Testis (tissue), 3 donors: ENCODE data around the gene LUC7L3. TPM values are rescaled to one million over a fixed set of nuclear protein-coding genes. Genes with fewer than 3 reads are reported as not detected.

Experiments used
- DNase-seq: peaks from one replicate; pipeline ENCODE4 v3.0.0-alpha.2; 2019
- H3K27ac ChIP-seq, 2 donors: fragments of 200-600 bp; sonication (generic); one replicate each; pipeline ENCODE4 v1.5.1; 2019
- H3K27me3 ChIP-seq: fragments of 200-600 bp; sonication (generic); one replicate; pipeline ENCODE4 v1.5.1; 2019
- H3K36me3 ChIP-seq: fragments of 200-600 bp; sonication (generic); one replicate; pipeline ENCODE4 v1.5.1; 2017; ENCODE audit warnings: low read depth; ENCODE audit errors: missing control alignments
- H3K4me1 ChIP-seq: fragments of 200-600 bp; sonication (generic); one replicate; pipeline ENCODE4 v1.5.1; 2019
- H3K4me3 ChIP-seq, 2 donors: fragments of 200-600 bp; sonication (generic); one replicate each; pipeline ENCODE4 v1.5.1; 2017 to 2019
- H3K9me3 ChIP-seq: fragments of 200-600 bp; sonication (generic); one replicate; pipeline ENCODE4 v1.5.1; 2017
- POLR2A ChIP-seq: fragments of 450-650 bp; IDR thresholded peaks from one replicate; pipeline ENCODE4 v1.6.1; 2017; ENCODE audit warnings: antibody characterized with exemption, mild to moderate bottlenecking, moderate library complexity
- WGBS, 2 donors: methylation state at CpG; one replicate each; pipeline ENCODE4 v1.1.5; 2018; 5-methylcytosine and 5-hydroxymethylcytosine counted together
- intact Hi-C: fragments of 100-400 bp; cut with DNase I; formaldehyde crosslinking; loops from one replicate; pipeline ENCODE4 v1.15.1; 2023; ENCODE audit warnings: low total_unique reads
- polyA plus RNA-seq: library from polyadenylated mRNA; stranded (reverse); fragments of 350-450 nt; fragmentation: Illumina TruSeq; extraction: RNeasy Lipid Tissue Mini Kit (QIAGEN cat#74804); gene quantifications from one replicate; pipeline ENCODE4 v1.2.3, GENCODE V29; 2014; ENCODE audit warnings: low read depth, low replicate concordance; ENCODE audit not compliant: insufficient read depth
- total RNA-seq, 2 donors: library from RNA; depleted of rRNA; stranded (reverse); fragments of >200 nt; gene quantifications; one replicate each; pipeline ENCODE4 v1.2.3, GENCODE V29; 2016
- TF ChIP-seq, protein P1 (sequence below), 3 experiments: fragments of 450-650 bp in 2 of 3; fragments of 200-600 bp in 1 of 3; sonication (generic) in 1 of 3; IDR thresholded peaks; one replicate each; pipeline ENCODE4 v1.5.1; 2016 to 2019; ENCODE audit warnings: antibody characterized with exemption in 3 of 3, mild to moderate bottlenecking in 2 of 3, moderate library complexity in 1 of 3

LUC7L3 gene
- total and polyA plus RNA-seq, 3 donors from 2014 or later, result 37.4 to 160 (median 115) TPM

DNA sequence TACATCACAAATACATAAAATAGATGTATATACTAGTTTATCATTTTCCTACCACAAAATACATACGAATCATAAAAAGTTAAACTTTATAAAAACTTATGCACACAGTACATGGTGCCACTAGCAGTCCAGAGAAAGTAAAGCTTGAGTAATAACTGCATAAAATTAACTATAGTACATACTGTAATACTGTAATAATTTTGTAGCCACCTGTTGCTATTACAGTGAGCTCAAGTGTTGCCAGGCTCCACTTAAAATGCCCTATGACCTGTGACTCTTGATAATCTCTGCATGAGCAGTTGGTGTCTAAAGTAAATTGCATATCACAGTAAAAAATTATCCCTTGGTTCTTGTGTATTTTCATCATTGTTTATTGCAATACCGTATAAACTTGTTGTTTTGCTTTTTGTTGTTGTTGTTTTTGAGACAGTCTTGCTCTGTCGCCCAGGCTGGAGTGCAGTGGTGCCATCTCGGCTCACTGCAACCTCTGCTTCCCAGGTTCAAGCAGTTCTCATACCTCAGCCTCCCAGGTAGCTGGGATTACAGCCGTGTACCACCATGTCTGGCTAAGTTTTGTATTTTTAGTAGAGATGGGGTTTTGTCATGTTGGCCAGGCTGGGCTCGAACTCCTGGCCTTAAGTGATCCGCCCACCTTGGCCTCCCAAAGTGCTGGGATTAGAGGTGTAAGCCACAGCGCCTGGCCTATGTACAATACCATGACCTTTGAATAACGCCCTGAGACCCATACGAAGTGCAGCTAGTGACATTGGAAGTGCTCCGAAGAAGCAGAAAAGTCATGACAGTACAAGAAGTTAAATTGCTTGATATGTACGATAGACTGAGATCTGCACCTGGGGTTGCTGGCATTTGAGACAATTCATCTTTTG lies 6.6 kb downstream of the LUC7L3 start:
- peaks cover 33% of the 10 kb centered on the region for H3K4me1 ChIP-seq

DNA sequence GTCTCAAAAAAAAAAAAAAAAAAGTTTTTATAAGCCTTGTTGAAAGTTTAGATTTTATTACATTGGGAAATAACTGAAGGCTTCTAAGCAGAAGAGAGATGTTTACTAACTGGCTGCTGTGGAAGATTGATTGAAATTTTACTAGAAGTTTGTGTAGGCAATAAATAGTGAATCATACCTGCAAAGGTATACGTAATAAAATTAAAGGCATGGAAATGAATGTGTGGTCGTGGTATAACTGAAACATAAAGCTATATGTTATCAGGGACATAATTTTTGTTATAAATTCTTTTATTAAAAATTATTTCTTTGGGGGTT lies 8.7 kb downstream of the LUC7L3 start:
- H3K9me3 ChIP-seq, result no peaks in the 10 kb centered on the region
- no peak for DNase-seq
- no peak for TF ChIP-seq POLR2A
- TF ChIP-seq, protein P1, sequence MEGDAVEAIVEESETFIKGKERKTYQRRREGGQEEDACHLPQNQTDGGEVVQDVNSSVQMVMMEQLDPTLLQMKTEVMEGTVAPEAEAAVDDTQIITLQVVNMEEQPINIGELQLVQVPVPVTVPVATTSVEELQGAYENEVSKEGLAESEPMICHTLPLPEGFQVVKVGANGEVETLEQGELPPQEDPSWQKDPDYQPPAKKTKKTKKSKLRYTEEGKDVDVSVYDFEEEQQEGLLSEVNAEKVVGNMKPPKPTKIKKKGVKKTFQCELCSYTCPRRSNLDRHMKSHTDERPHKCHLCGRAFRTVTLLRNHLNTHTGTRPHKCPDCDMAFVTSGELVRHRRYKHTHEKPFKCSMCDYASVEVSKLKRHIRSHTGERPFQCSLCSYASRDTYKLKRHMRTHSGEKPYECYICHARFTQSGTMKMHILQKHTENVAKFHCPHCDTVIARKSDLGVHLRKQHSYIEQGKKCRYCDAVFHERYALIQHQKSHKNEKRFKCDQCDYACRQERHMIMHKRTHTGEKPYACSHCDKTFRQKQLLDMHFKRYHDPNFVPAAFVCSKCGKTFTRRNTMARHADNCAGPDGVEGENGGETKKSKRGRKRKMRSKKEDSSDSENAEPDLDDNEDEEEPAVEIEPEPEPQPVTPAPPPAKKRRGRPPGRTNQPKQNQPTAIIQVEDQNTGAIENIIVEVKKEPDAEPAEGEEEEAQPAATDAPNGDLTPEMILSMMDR (IDR thresholded peaks at IDR 0.05), result no peak
- intact Hi-C loops, result no loop called here
- peaks cover 16% of the 10 kb centered on the region for H3K4me1 ChIP-seq
- WGBS, 2 donors, result 88 to 89% methylated on average over 2 of the region's 2 CpGs
- no peak overlapping the region for H3K27ac ChIP-seq
- H3K4me3 ChIP-seq, result no peak overlapping the region
- H3K27me3 ChIP-seq, result no peaks in the 10 kb centered on the region
- H3K36me3 ChIP-seq, result no peaks in the 10 kb centered on the region

More for the DNA sequence above, 6.6 kb downstream of the LUC7L3 start:
- TF ChIP-seq, protein P1 (IDR thresholded peaks at IDR 0.05), result no peak
- no peak for TF ChIP-seq POLR2A
- Histone ChIP-seq H3K36me3 (no peaks in the 10 kb centered on the region), H3K9me3 (no peaks in the 10 kb centered on the region), H3K27ac (no peak overlapping the region), H3K4me3 (no peak overlapping the region), H3K27me3 (no peaks in the 10 kb centered on the region)
- no peak for DNase-seq
- 60 to 67% methylated on average over 10 to 12 of the region's 12 CpGs for WGBS, 2 donors
- intact Hi-C loops, result no loop called here

DNA sequence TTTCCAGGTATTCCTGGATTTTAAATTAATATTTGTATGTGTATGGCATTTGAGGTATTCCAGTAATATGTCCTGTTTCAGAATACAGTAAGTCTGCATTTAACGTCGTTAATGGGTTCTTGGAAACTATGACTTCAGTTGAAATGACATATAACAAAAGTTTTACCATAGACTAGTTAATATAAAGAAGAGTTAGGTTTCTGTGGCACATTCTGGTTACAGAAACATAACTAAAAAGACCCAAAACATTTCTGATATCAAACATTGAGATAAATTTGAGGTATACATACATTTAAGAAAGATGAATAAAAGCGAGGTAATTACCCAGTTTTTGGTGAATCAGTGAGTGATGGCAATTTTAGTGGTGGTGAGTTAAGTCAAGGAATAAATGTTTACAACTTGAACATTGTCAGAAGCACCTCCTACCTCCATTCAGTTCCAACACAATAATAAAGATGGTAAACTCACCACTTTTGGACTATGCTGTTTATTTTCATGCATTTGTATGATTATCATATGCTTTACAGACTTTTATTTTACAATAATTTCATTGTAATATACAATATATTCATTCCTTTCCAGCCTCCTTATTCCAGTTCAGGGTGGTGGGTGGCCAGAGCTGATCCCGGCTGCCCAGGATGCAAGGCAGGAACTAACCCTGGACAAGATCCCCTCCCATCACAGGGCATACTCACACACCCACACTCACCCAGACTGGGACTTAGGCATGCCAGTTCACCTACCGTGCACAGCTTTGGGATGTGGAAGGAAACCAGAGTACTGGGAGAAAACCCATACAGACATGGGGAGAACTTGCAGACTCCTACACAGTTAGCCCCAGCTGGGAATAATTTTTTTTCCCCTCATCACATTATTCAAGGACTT lies 9.7 kb downstream of the LUC7L3 start:
- DNase-seq, result no peak
- no peak overlapping the region for H3K27ac ChIP-seq
- 61 to 77% methylated on average over 5 of the region's 5 CpGs for WGBS, 2 donors
- H3K4me1 ChIP-seq, result peaks cover 7% of the 10 kb centered on the region
- H3K27me3 ChIP-seq, result no peaks in the 10 kb centered on the region
- H3K9me3 ChIP-seq, result no peaks in the 10 kb centered on the region
- H3K36me3 ChIP-seq, result no peaks in the 10 kb centered on the region
- no peak overlapping the region for H3K4me3 ChIP-seq
- TF ChIP-seq POLR2A, result no peak
- TF ChIP-seq, protein P1 (IDR thresholded peaks at IDR 0.05), result no peak
- intact Hi-C loops, result no loop called here

DNA sequence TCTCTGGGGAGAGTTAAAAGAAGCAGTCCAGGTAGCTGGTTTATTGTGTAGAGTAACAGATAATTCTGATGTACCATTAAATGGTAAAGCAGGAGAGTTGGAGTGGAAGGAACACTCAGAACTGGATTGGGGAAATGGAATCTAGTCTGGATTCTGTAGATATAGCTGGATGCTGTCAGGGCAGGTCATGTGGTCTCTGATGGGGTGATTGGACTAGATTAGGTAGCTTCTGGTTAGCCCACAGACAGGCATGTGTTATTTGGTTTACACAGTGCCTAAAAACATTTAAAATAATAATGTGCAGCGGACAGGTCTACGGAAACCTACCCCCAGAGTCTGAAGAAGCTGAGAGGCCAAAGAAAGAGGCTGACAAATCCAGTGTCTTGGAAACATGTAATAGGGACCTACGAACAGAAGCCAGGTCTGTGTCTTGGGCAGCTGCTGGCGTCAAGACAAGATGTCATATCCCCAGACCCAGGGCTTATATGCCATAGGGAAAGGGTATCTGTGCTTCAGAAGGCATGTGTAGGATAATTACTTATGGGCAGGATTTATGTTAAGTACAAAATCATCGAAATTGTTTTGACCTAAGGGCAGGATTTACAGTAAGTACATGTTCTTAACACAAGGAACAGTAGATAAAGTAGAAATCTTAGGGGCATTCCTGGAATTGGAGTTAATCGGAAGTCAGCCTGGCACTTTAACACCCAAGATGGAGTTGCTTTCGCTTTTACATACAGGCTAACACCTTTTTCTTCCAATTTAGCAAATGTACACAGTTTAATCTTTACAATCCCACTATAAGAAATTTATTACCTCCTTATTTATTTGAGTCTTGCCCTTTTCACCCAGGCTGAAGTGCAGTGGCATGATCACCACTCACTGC lies 12.4 kb downstream of the LUC7L3 start:
- Histone ChIP-seq H3K27ac (no peak overlapping the region), H3K4me3 (no peak overlapping the region), H3K9me3 (no peaks in the 10 kb centered on the region), H3K4me1 (no peaks in the 10 kb centered on the region), H3K27me3 (no peaks in the 10 kb centered on the region), H3K36me3 (no peaks in the 10 kb centered on the region)
- WGBS, 2 donors, result 66 to 72% methylated on average over 7 of the region's 7 CpGs
- TF ChIP-seq, protein P1 (IDR thresholded peaks at IDR 0.05), result no peak
- no peak for TF ChIP-seq POLR2A
- intact Hi-C loops, result no loop called here
- DNase-seq, result no peak
